Fibroblast of pulmonary artery (primary cell): ENCODE results near the gene WDPCP.
A peak's percentile ranks its signal among the peaks of the same experiment; 100 is the strongest.

Experiments
- DNase-seq: peaks from one replicate; pipeline ENCODE4 v3.0.0-alpha.2; 2010; ENCODE audit warnings: low read depth
- H3K4me3 ChIP-seq: replicated peaks from 2 replicates; pipeline ENCODE4 v1.5.1; 2011; ENCODE audit warnings: low read depth, mild to moderate bottlenecking, control low read depth, low read length, moderate library complexity
- CTCF ChIP-seq: IDR thresholded peaks from 2 replicates; pipeline ENCODE4 v1.5.1; 2011; ENCODE audit warnings: mild to moderate bottlenecking, control low read depth, low read length, inconsistent platforms; ENCODE audit errors: missing control alignments

The WDPCP gene

GRCh38 chr2:63506320-63506719 is 82.0 kb downstream of the WDPCP start:
- TF ChIP-seq CTCF, result no peak
- H3K4me3 ChIP-seq, result no peak overlapping the region
- DNase-seq, result no peak

- no peak for DNase-seq
- H3K4me3 ChIP-seq, result no peak overlapping the region
- TF ChIP-seq CTCF, result no peak
Observed at GRCh38 chr2:63503818-63504217, 84.5 kb downstream of the WDPCP start.

GRCh38 chr2:63500398-63500797 is 87.9 kb downstream of the WDPCP start:
- TF ChIP-seq CTCF, result no peak
- DNase-seq, result no peak
- no peak overlapping the region for H3K4me3 ChIP-seq

GRCh38 chr2:63497576-63497975 is 90.7 kb downstream of the WDPCP start:
- DNase-seq, result no peak
- no peak for TF ChIP-seq CTCF
- H3K4me3 ChIP-seq, result no peak overlapping the region

GRCh38 chr2:63494968-63495367 is 93.3 kb downstream of the WDPCP start:
- DNase-seq, result no peak
- TF ChIP-seq CTCF, result no peak
- H3K4me3 ChIP-seq, result no peak overlapping the region

GRCh38 chr2:63494100-63494499 is 94.2 kb downstream of the WDPCP start:
- no peak for DNase-seq
- no peak for TF ChIP-seq CTCF
- H3K4me3 ChIP-seq, result no peak overlapping the region

GRCh38 chr2:63488118-63488713 is 100.1 kb downstream of the WDPCP start:
- no peak overlapping the region for H3K4me3 ChIP-seq
- peak; percentile 67 for DNase-seq
- TF ChIP-seq CTCF, result peak; percentile 89
